ENCODE measurements around the gene SARDH. TPM values are rescaled to one million over a fixed set of nuclear protein-coding genes. Genes with fewer than 3 reads are reported as not detected.

The SARDH gene
- total RNA-seq, 1 donor from 2014 or later: 5.0 TPM

DNA sequence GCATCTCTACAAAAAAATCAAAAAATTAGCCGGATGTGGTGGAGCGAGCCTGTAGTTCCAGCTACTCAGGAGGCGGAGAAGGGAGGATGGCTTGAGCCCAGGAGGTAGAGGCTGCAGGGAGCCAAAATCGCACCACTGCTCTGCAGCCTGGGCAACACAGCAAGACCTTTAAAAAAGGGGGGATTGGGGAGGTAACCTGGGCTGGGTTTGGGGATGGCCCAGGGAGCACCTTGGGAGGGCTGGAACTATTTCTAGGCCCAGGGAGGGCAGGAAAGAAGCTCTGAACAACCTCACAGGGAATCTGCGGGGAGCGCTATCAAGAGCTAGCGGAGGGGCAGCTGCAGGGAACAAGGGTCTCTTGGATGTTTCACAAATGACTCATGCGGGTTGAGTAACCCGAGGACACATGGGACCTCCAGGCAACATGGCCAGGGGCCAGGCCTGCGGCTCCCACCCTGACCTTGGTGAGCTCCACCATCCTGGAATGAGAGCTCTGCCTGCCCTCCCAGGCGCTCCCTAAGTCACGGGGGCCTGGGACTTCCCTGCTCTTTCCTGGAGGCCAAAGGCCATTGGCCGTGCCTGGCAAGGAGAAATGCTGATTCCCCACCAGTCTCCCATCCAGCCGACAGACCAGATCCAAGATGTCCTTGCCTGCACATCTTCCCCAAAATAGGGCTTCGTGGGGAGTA, 23.4 kb downstream of the SARDH start:
- Mint-ChIP-seq H3K36me3 (ENCODE audit: low read depth, unreplicated experiment) (peaks cover 5% of the 10 kb centered on the region), H3K4me3 (ENCODE audit: unreplicated experiment) (no peak overlapping the region), H3K4me1 (ENCODE audit: unreplicated experiment) (no peaks in the 10 kb centered on the region), H3K27me3 (ENCODE audit: unreplicated experiment) (peaks cover 4% of the 10 kb centered on the region), H3K9me3 (ENCODE audit: unreplicated experiment) (no peaks in the 10 kb centered on the region), H3K27ac (ENCODE audit: unreplicated experiment) (no peak overlapping the region)
- peak; percentile 2 for DNase-seq (ENCODE audit: low spot score)
- TF ChIP-seq, protein P1, sequence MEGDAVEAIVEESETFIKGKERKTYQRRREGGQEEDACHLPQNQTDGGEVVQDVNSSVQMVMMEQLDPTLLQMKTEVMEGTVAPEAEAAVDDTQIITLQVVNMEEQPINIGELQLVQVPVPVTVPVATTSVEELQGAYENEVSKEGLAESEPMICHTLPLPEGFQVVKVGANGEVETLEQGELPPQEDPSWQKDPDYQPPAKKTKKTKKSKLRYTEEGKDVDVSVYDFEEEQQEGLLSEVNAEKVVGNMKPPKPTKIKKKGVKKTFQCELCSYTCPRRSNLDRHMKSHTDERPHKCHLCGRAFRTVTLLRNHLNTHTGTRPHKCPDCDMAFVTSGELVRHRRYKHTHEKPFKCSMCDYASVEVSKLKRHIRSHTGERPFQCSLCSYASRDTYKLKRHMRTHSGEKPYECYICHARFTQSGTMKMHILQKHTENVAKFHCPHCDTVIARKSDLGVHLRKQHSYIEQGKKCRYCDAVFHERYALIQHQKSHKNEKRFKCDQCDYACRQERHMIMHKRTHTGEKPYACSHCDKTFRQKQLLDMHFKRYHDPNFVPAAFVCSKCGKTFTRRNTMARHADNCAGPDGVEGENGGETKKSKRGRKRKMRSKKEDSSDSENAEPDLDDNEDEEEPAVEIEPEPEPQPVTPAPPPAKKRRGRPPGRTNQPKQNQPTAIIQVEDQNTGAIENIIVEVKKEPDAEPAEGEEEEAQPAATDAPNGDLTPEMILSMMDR (IDR thresholded peaks at IDR 0.05; ENCODE audit: unreplicated experiment): no peak

- DNase-seq (ENCODE audit: low spot score): peak; percentile 4
- H3K4me3 Mint-ChIP-seq (ENCODE audit: unreplicated experiment): no peak overlapping the region
- TF ChIP-seq, protein P1 (IDR thresholded peaks at IDR 0.05; ENCODE audit: unreplicated experiment): no peak
- H3K9me3 Mint-ChIP-seq (ENCODE audit: unreplicated experiment): no peaks in the 10 kb centered on the region
- H3K27ac Mint-ChIP-seq (ENCODE audit: unreplicated experiment): no peak overlapping the region
- H3K36me3 Mint-ChIP-seq (ENCODE audit: low read depth, unreplicated experiment): peaks cover 5% of the 10 kb centered on the region
- peaks cover 4% of the 10 kb centered on the region for H3K27me3 Mint-ChIP-seq (ENCODE audit: unreplicated experiment)
- H3K4me1 Mint-ChIP-seq (ENCODE audit: unreplicated experiment): no peaks in the 10 kb centered on the region
Observed at GRCh38 chr9:133713960-133714495, 24.1 kb downstream of the SARDH start.

DNA sequence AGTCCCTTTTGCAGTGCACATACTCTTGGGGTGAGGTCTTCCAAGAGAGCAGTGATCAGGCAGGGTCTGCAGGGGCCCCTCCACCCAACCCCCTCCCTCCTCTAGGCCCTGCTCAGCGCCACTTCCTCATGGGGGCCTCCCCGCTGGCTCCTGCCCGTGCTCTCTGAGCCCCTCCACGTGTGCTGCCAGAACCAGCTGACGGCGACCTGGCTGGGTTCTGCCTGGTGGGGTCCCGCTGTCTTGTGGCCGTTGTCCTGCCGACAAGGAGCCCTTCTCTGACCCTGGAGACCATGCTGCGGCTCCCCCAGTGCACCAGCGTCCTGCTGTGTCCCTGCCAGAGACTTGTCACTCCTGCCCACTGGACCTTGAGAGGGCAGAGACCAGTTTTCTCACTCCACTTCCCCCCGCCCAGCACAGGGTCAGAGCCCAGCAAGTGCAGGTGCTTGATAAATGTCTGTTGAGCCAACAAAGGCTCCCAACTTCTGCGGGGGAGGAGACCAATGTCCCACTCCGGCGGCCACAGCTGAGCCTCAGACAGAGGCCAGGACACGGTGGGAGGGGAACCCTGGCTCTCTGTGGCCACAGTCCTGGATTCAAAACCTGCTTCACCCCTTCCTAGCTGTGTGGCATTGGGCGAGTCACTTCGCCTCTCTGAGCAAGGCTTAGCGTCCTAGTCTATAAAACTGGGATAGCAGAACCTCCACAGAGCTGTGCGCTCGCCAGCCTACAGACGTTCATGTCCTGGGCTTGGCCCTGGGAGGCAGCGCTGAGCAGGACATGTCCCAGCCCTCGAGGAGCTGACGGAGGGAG, 24.8 kb downstream of the SARDH start:
- Mint-ChIP-seq H3K4me1 (ENCODE audit: unreplicated experiment) (no peaks in the 10 kb centered on the region), H3K27ac (ENCODE audit: unreplicated experiment) (no peak overlapping the region), H3K36me3 (ENCODE audit: low read depth, unreplicated experiment) (peaks cover 5% of the 10 kb centered on the region), H3K9me3 (ENCODE audit: unreplicated experiment) (no peaks in the 10 kb centered on the region), H3K4me3 (ENCODE audit: unreplicated experiment) (no peak overlapping the region), H3K27me3 (ENCODE audit: unreplicated experiment) (peaks cover 4% of the 10 kb centered on the region)
- DNase-seq (ENCODE audit: low spot score): peak; percentile 2
- TF ChIP-seq, protein P1 (IDR thresholded peaks at IDR 0.05; ENCODE audit: unreplicated experiment): no peak

- no peak for DNase-seq (ENCODE audit: low spot score)
- Mint-ChIP-seq H3K36me3 (ENCODE audit: low read depth, unreplicated experiment) (no peaks in the 10 kb centered on the region), H3K27me3 (ENCODE audit: unreplicated experiment) (peaks cover 4% of the 10 kb centered on the region), H3K4me1 (ENCODE audit: unreplicated experiment) (no peaks in the 10 kb centered on the region), H3K27ac (ENCODE audit: unreplicated experiment) (no peak overlapping the region), H3K9me3 (ENCODE audit: unreplicated experiment) (no peaks in the 10 kb centered on the region), H3K4me3 (ENCODE audit: unreplicated experiment) (no peak overlapping the region)
- TF ChIP-seq, protein P1 (IDR thresholded peaks at IDR 0.05; ENCODE audit: unreplicated experiment): no peak
Observed at GRCh38 chr9:133712221-133713100, 25.7 kb downstream of the SARDH start.
